Skin of body (tissue), 2 donors: ENCODE measurements around the gene AKR1D1. TPM values are rescaled to one million over a fixed set of nuclear protein-coding genes. Genes with fewer than 3 reads are reported as not detected.
"Not testable (repeated sequence)": the region's sequence is repeated elsewhere in the genome, so short reads cannot be mapped to it uniquely, and the experiment has no call there.

Experiments
- DNase-seq: peaks from one replicate; lab custom pipeline; 2025; lab: John Stamatoyannopoulos, UW
- total RNA-seq: library from RNA; depleted of rRNA; stranded (reverse); fragments of >200 nt; gene quantifications from one replicate; pipeline ENCODE4 v1.2.3, GENCODE V29; 2014

The AKR1D1 gene
- total RNA-seq: not detected

- DNase-seq: no peak
Measured at GRCh38 chr7:138076196-138076595, at the start of gene AKR1D1. AKR1D1 (plus strand) TSS chr7:138076459; CDS start chr7:138076519, 60 bp downstream.

- no peak for DNase-seq
Measured at GRCh38 chr7:138027100-138027499, 49.2 kb upstream of the AKR1D1 start.

GRCh38 chr7:138029126-138029525 lies 47.1 kb upstream of the AKR1D1 start:
- no peak for DNase-seq

GRCh38 chr7:138029941-138030340 lies 46.3 kb upstream of the AKR1D1 start:
- no peak for DNase-seq

GRCh38 chr7:138030679-138031351 lies 45.4 kb upstream of the AKR1D1 start:
- DNase-seq: no peak

- DNase-seq: no peak
Measured at GRCh38 chr7:138032186-138032585, 44.1 kb upstream of the AKR1D1 start.

GRCh38 chr7:138032770-138033169 lies 43.5 kb upstream of the AKR1D1 start:
- DNase-seq: no peak

GRCh38 chr7:138033241-138033640 lies 43.0 kb upstream of the AKR1D1 start:
- DNase-seq: no peak

GRCh38 chr7:138036135-138036534 lies 40.1 kb upstream of the AKR1D1 start:
- no peak for DNase-seq

- DNase-seq: not testable (repeated sequence)
Measured at GRCh38 chr7:138040063-138040462, 36.2 kb upstream of the AKR1D1 start.

GRCh38 chr7:138044897-138045296 lies 31.4 kb upstream of the AKR1D1 start:
- DNase-seq: no peak

GRCh38 chr7:138047907-138048306 lies 28.4 kb upstream of the AKR1D1 start:
- no peak for DNase-seq

GRCh38 chr7:138049505-138050116 lies 26.6 kb upstream of the AKR1D1 start:
- no peak for DNase-seq

GRCh38 chr7:138051712-138052247 lies 24.5 kb upstream of the AKR1D1 start:
- DNase-seq: not testable (repeated sequence)

GRCh38 chr7:138052696-138053095 lies 23.6 kb upstream of the AKR1D1 start:
- DNase-seq: no peak

- DNase-seq: not testable (repeated sequence)
Measured at GRCh38 chr7:138055698-138056097, 20.6 kb upstream of the AKR1D1 start.

GRCh38 chr7:138063400-138063799 lies 12.9 kb upstream of the AKR1D1 start:
- no peak for DNase-seq

GRCh38 chr7:138064856-138065357 lies 11.4 kb upstream of the AKR1D1 start:
- peak; percentile 56 for DNase-seq

GRCh38 chr7:138065827-138066226 lies 10.4 kb upstream of the AKR1D1 start:
- no peak for DNase-seq

GRCh38 chr7:138066954-138067394 lies 9.3 kb upstream of the AKR1D1 start:
- DNase-seq: no peak

- no peak for DNase-seq
Measured at GRCh38 chr7:138067774-138068173, 8.5 kb upstream of the AKR1D1 start.

GRCh38 chr7:138070908-138071307 lies 5.4 kb upstream of the AKR1D1 start:
- DNase-seq: no peak

GRCh38 chr7:138072726-138073125 lies 3.5 kb upstream of the AKR1D1 start:
- DNase-seq: no peak
